Loucy (cell line): ENCODE results near the gene EXOSC1.

ENCODE experiments used
- EZH2phosphoT487 ChIP-seq: fragments of 200-600 bp; IDR thresholded peaks from 2 replicates; pipeline ENCODE4 v1.6.1; 2018; ENCODE audit warnings: antibody characterized with exemption, mild to moderate bottlenecking, moderate library complexity, borderline replicate concordance
- TF ChIP-seq, protein P1 (sequence below): fragments of 200-600 bp; sonication (generic); conservative IDR thresholded peaks from 2 replicates; pipeline ENCODE4 v1.5.1; 2014; ENCODE audit warnings: mild to moderate bottlenecking, antibody characterized with exemption, low read length

GRCh38 chr10:97454330-97455036, 8.7 kb upstream of the EXOSC1 start:
- TF ChIP-seq, protein P1, sequence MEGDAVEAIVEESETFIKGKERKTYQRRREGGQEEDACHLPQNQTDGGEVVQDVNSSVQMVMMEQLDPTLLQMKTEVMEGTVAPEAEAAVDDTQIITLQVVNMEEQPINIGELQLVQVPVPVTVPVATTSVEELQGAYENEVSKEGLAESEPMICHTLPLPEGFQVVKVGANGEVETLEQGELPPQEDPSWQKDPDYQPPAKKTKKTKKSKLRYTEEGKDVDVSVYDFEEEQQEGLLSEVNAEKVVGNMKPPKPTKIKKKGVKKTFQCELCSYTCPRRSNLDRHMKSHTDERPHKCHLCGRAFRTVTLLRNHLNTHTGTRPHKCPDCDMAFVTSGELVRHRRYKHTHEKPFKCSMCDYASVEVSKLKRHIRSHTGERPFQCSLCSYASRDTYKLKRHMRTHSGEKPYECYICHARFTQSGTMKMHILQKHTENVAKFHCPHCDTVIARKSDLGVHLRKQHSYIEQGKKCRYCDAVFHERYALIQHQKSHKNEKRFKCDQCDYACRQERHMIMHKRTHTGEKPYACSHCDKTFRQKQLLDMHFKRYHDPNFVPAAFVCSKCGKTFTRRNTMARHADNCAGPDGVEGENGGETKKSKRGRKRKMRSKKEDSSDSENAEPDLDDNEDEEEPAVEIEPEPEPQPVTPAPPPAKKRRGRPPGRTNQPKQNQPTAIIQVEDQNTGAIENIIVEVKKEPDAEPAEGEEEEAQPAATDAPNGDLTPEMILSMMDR: no peak
- no peak for TF ChIP-seq EZH2phosphoT487
